ENCODE data around the gene AP3S2. TPM values are rescaled to one million over a fixed set of nuclear protein-coding genes. Genes with fewer than 3 reads are reported as not detected.

The AP3S2 gene
- total and polyA plus RNA-seq, 2 donors (not counting 1 experiment from before 2014, with no cell fraction given), result 11.3 to 32.3 TPM

DNA sequence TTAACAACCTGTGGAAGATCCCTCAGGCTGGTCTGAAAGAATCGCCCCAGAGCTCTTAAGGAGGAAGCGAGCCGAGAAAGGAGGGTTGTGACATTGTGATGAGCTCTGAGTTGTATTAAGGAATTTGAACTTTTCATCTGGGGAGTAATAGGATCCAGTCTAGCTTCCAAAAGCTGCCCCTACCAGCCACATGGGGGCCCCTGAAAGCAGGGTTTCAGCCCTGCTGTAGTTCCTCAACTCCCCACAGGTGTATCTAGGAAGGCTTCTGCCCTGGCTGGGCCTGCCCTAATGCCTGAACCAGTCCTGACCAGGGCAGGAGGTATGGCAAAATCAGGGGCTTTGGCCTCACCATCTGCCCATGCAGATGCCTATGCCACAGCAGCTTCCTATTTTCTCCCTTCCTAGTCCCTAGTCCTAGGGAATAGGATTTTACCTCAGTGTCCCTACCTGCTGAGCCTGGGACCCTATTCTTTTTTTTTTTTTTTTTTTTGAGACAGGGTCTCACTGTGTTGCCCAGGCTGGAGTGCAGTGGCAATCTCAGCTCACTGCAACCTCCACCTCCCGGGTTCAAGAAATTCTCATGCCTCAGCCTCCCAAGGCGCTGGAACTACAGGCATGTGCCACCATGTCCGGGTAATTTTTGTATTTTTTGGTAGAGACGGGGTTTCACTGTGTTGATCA is 5.0 kb upstream of the AP3S2 start:
- 73% methylated on average over 4 of the region's 7 CpGs for WGBS (ENCODE audit: insufficient coverage)
- POLR2A ChIA-PET, result interaction anchor here (0.6 to 1.5 kb wide), 4 partner anchors 138 to 188 kb away, joined by 3 to 5 read pairs (median 3); no protein-coding TSS in a partner anchor

More for the DNA sequence above, 5.0 kb upstream of the AP3S2 start:
- Histone ChIP-seq H4K20me1 (ENCODE audit: control insufficient read depth, insufficient read depth, low read length, poor library complexity, severe bottlenecking) (no peaks in the 10 kb centered on the region), H3K27ac (ENCODE audit: low read length in 2 of 2) (no peak overlapping the region), H3K79me2 (ENCODE audit: control insufficient read depth, insufficient read depth, low read length) (peaks cover under 1% of the 10 kb centered on the region), H3K4me3 (ENCODE audit: control extremely low read depth in 1 of 5, extremely low read depth in 1 of 5, insufficient read depth in 1 of 5, low read depth in 2 of 5, low read length in 4 of 5) (no peak overlapping the region), H3K4me2 (replicated peaks; ENCODE audit: low read depth, low read length, poor library complexity, severe bottlenecking) (no peak overlapping the region), H3K27me3 (replicated peaks in 1 of 4; ENCODE audit: control extremely low read depth in 1 of 4, control insufficient read depth in 3 of 4, insufficient read depth in 4 of 4, low read length in 3 of 4) (no peaks in the 10 kb centered on the region), H3K9ac (ENCODE audit: low read length) (no peak overlapping the region), H3K36me3 (replicated peaks in 1 of 2; ENCODE audit: control extremely low read depth in 1 of 2, control insufficient read depth in 1 of 2, extremely low read depth in 1 of 2, insufficient read depth in 2 of 2, low read length in 1 of 2) (no peaks in the 10 kb centered on the region), H3K9me3 (ENCODE audit: control extremely low read depth in 1 of 3, control insufficient read depth in 2 of 3, insufficient read depth in 1 of 3, low read length in 2 of 3) (no peaks in the 10 kb centered on the region), H3K4me1 (ENCODE audit: control insufficient read depth in 2 of 2, insufficient read depth in 2 of 2, low read length in 2 of 2) (peaks cover 0 to 6% of the 10 kb centered on the region in 2 donors), H2AFZ (ENCODE audit: insufficient read depth, low read depth, low read length, poor library complexity, severe bottlenecking) (no peak overlapping the region)
- CTCF ChIA-PET, result interaction anchor here (0.7 to 6.7 kb wide), 30 partner anchors 9 to 408 kb away, joined by 3 to 101 read pairs (median 4); partner anchors contain the start of gene ARPIN
- Mint-ChIP-seq H3K4me3 (no peak overlapping the region), H3K4me1 (peaks cover 14% of the 10 kb centered on the region), H3K27ac (no peak overlapping the region), H3K9me3 (ENCODE audit: insufficient read depth) (no peaks in the 10 kb centered on the region), H3K27me3 (no peaks in the 10 kb centered on the region)
- DNase-seq (peak; percentile 73), ATAC-seq (ENCODE audit: low read depth) (peak; percentile 48)
- TF ChIP-seq, protein P1, sequence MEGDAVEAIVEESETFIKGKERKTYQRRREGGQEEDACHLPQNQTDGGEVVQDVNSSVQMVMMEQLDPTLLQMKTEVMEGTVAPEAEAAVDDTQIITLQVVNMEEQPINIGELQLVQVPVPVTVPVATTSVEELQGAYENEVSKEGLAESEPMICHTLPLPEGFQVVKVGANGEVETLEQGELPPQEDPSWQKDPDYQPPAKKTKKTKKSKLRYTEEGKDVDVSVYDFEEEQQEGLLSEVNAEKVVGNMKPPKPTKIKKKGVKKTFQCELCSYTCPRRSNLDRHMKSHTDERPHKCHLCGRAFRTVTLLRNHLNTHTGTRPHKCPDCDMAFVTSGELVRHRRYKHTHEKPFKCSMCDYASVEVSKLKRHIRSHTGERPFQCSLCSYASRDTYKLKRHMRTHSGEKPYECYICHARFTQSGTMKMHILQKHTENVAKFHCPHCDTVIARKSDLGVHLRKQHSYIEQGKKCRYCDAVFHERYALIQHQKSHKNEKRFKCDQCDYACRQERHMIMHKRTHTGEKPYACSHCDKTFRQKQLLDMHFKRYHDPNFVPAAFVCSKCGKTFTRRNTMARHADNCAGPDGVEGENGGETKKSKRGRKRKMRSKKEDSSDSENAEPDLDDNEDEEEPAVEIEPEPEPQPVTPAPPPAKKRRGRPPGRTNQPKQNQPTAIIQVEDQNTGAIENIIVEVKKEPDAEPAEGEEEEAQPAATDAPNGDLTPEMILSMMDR (IDR thresholded peaks at IDR 0.05), result peak; percentile 71
- TF ChIP-seq EZH2 (IDR thresholded peaks at IDR 0.05; ENCODE audit: borderline replicate concordance, insufficient read depth, low read depth, low read length, poor library complexity, severe bottlenecking), result no peak
- intact Hi-C loops (cut with micrococcal nuclease), result loop anchor here (1.0 to 10.0 kb wide), 4 partner anchors 102 to 316 kb away; partner anchors contain the start of gene ZNF710

All from B cell (primary cell).